CD4-positive, CD25-positive, alpha-beta regulatory T cell (primary cell): Measurements from ENCODE around the gene SHC3. TPM values are rescaled to one million over a fixed set of nuclear protein-coding genes. Genes with fewer than 3 reads are reported as not detected.
A peak's percentile ranks its signal among the peaks of the same experiment; 100 is the strongest.

Source experiments
- ATAC-seq, 2 donors: fragments of 150-1000 bp; cut with Tn5 transposase; one replicate each; pipeline ENCODE4 v1.10.0; 2021; ENCODE audit warnings: low read depth in 2 of 2, moderate number of reproducible peaks in 2 of 2, moderate library complexity in 1 of 2
- DNase-seq, 3 donors: peaks; one replicate each; pipeline versions ENCODE4 v3.0.0 to v3.0.0-alpha.2; 2012 to 2022; ENCODE audit warnings: mixed read lengths in 1 of 3
- H3K27ac ChIP-seq: one replicate; pipeline ENCODE4 v1.7.0; 2013; ENCODE audit warnings: mild to moderate bottlenecking, low read length; ENCODE audit not compliant: insufficient read depth, poor library complexity, severe bottlenecking
- H3K27me3 ChIP-seq: one replicate; pipeline ENCODE4 v1.7.0; 2013; ENCODE audit warnings: low read length; ENCODE audit not compliant: control insufficient read depth, insufficient read depth
- H3K36me3 ChIP-seq: one replicate; pipeline ENCODE4 v1.7.0; 2013; ENCODE audit warnings: mild to moderate bottlenecking, low read length, moderate library complexity; ENCODE audit not compliant: control insufficient read depth, insufficient read depth
- H3K4me1 ChIP-seq: 2 replicates; pipeline ENCODE4 v1.7.0; 2013; ENCODE audit warnings: mild to moderate bottlenecking, low read length; ENCODE audit not compliant: insufficient read depth, control insufficient read depth, poor library complexity, severe bottlenecking
- H3K4me3 ChIP-seq: one replicate; pipeline ENCODE4 v1.7.0; 2013; ENCODE audit warnings: low read depth, mild to moderate bottlenecking, low read length, moderate library complexity
- H3K9me3 ChIP-seq, 2 experiments: 1 replicate in 1 of 2; 2 replicates in 1 of 2; pipeline ENCODE4 v1.7.0; 2013; ENCODE audit warnings: low read length in 2 of 2, mild to moderate bottlenecking in 1 of 2, moderate library complexity in 1 of 2; ENCODE audit not compliant: control insufficient read depth in 2 of 2
- H3K27ac Mint-ChIP-seq, 3 donors: one replicate each; pipeline ENCODE4 v1.8.0; 2020 to 2022; ENCODE audit warnings: mild to moderate bottlenecking in 3 of 3, mixed read lengths in 3 of 3, moderate library complexity in 2 of 3
- H3K27me3 Mint-ChIP-seq: one replicate; pipeline ENCODE4 v1.8.0; 2022; ENCODE audit warnings: mild to moderate bottlenecking, mixed read lengths
- H3K36me3 Mint-ChIP-seq: one replicate; pipeline ENCODE4 v1.8.0; 2020; ENCODE audit warnings: mixed read lengths
- H3K4me1 Mint-ChIP-seq, 4 donors: one replicate each; pipeline ENCODE4 v1.8.0; 2020 to 2022; ENCODE audit warnings: mixed read lengths in 4 of 4, mild to moderate bottlenecking in 1 of 4
- H3K4me3 Mint-ChIP-seq, 4 donors: one replicate each; pipeline ENCODE4 v1.8.0; 2020 to 2022; ENCODE audit warnings: mild to moderate bottlenecking in 4 of 4, mixed read lengths in 4 of 4, moderate library complexity in 3 of 4
- H3K9me3 Mint-ChIP-seq, 7 donors: one replicate each; pipeline ENCODE4 v1.8.0; 2020 to 2022; ENCODE audit warnings: mixed read lengths in 7 of 7, mild to moderate bottlenecking in 3 of 7, moderate library complexity in 2 of 7
- polyA plus RNA-seq, 4 donors: library from polyadenylated mRNA; unstranded; fragments of 300-500 nt; fragmentation: Illumina TruSeq; gene quantifications; one replicate each; pipeline ENCODE4 v1.2.3, GENCODE V29; 2021
- total RNA-seq: library from RNA; stranded (reverse); gene quantifications from one replicate; pipeline ENCODE4 v1.2.3, GENCODE V29; 2022

The SHC3 gene
- total and polyA plus RNA-seq, 5 donors from 2014 or later = not detected

DNA sequence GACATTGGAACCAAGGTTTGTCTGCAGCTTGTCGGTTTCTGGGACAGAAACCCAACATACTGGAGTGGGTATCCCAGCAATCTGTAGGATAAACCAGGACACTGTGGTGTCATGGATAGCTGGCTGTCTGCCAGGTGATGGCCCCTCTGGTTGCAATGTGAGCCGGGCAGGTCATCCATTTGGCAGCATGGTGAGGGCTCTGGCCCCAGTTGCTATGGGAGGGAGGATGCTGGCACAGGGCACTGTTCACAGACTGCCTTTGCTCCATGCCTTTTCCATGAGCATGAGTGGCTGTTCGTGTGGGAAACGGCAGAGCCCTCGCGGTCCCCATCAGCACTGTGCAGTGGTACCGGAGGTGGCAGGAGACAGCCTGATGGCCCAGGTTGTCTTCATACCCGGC lies 181.0 kb downstream of the SHC3 start:
- Mint-ChIP-seq H3K9me3 (no peaks in the 10 kb centered on the region), H3K27ac (no peak overlapping the region), H3K27me3 (peaks cover 19% of the 10 kb centered on the region), H3K4me3 (no peak overlapping the region), H3K36me3 (no peaks in the 10 kb centered on the region), H3K4me1 (peaks cover 0 to 10% (median under 1%) of the 10 kb centered on the region in 4 donors)
- Histone ChIP-seq H3K4me3 (no peak overlapping the region), H3K27ac (no peak overlapping the region), H3K4me1 (no peaks in the 10 kb centered on the region), H3K36me3 (no peaks in the 10 kb centered on the region), H3K9me3 (no peaks in the 10 kb centered on the region), H3K27me3 (peaks cover 3% of the 10 kb centered on the region)
- DNase-seq (no peak), ATAC-seq (no peak)

DNA sequence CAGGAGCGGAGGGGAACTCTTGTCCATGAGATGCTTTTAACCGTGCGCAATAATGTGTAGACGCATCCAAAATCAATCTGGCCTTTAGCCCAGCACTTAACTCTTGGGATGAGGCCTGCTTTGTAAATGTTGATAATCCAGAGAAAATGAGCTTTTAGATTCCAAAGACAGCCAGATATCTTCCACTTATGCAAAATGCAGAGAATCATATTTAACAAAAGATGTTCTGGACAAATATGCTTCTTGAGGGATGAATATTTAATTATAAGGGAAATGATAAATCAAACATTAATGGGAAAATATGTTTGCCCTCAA lies 181.7 kb downstream of the SHC3 start:
- ATAC-seq (no peak), DNase-seq (no peak)
- H3K9me3 ChIP-seq = no peaks in the 10 kb centered on the region
- H3K36me3 ChIP-seq = no peaks in the 10 kb centered on the region
- no peaks in the 10 kb centered on the region for H3K36me3 Mint-ChIP-seq
- peaks cover 3% of the 10 kb centered on the region for H3K27me3 ChIP-seq
- H3K27ac Mint-ChIP-seq = no peak overlapping the region
- no peak overlapping the region for H3K4me3 Mint-ChIP-seq
- peaks cover 3% of the 10 kb centered on the region for H3K4me1 ChIP-seq
- no peaks in the 10 kb centered on the region for H3K9me3 Mint-ChIP-seq
- H3K27ac ChIP-seq = no peak overlapping the region
- peaks cover 19% of the 10 kb centered on the region for H3K27me3 Mint-ChIP-seq
- no peak overlapping the region for H3K4me3 ChIP-seq
- peaks cover 0 to 13% (median 2%) of the 10 kb centered on the region in 4 donors for H3K4me1 Mint-ChIP-seq

DNA sequence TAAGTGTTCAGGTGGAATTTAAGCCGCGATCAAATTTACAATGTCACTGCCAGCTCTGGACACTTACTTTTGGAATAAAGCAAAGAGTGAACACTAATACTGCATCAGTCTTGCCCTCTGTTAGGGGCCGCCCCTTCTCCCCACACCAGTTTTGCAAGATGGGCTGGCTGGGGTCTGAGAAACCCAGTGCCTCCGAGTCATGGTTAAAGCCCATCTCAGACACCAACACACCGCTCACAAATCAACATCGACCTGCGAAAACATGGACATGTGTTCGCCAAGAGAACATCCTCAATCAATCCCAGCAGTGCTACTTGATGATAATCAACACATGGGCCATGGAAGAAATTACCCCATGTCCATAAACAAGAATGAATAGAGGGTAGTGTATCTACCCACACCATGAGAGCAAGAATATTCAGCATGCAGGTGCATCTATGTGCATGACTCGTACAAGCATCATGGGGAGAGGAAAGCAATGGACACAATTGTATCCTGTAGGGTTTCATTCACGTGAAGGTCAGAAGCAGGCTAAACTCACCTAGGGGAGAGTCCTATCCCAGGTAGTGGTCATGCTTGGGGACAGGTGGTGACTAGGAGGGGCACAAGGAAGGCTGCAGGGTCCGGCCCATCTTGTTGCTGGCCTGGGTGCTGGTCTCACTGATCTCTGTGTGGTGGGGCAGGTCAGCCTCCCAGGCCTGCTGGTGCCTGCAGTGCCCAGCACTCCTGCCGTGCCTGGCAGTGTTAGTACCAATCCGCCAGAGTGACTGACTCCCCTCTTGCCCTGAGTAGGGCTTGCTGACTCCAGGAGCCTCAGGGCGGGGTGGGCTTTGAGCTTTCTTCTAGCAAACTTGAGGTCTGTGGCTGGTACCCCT lies 182.3 kb downstream of the SHC3 start:
- ATAC-seq = no peak
- no peaks in the 10 kb centered on the region for H3K9me3 Mint-ChIP-seq
- H3K27ac ChIP-seq = no peak overlapping the region
- H3K27ac Mint-ChIP-seq = no peak overlapping the region
- no peaks in the 10 kb centered on the region for H3K36me3 Mint-ChIP-seq
- no peaks in the 10 kb centered on the region for H3K36me3 ChIP-seq
- peaks cover 0 to 12% (median under 1%) of the 10 kb centered on the region in 4 donors for H3K4me1 Mint-ChIP-seq
- H3K4me3 ChIP-seq = no peak overlapping the region
- peaks cover 21% of the 10 kb centered on the region for H3K27me3 Mint-ChIP-seq
- H3K4me3 Mint-ChIP-seq = peak overlapping the region in 1 of 4 donors; percentile 12
- H3K27me3 ChIP-seq = peaks cover 3% of the 10 kb centered on the region
- no peaks in the 10 kb centered on the region for H3K9me3 ChIP-seq
- H3K4me1 ChIP-seq = peaks cover 9% of the 10 kb centered on the region
- DNase-seq = no peak

DNA sequence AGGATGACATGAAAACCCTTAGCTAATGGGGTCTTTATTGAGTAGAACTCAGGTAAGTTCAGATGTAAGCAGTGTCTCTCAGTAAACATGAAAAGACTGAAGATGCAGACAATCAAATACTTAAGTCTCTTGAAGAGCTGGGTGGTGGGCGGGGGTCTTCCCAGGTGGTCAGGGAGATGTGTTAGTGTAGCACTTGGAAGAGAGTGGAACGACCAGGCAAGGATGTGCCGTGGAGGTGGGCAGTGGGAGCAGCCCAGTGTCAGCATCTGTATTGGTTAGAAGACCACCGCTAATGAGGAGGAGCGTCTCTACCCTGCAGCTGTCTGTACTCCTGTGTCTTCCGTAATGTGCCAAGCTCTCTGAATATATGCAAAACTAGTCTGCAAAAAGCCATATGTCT lies 183.0 kb downstream of the SHC3 start:
- ATAC-seq = no peak
- H3K4me3 Mint-ChIP-seq = no peak overlapping the region

DNA sequence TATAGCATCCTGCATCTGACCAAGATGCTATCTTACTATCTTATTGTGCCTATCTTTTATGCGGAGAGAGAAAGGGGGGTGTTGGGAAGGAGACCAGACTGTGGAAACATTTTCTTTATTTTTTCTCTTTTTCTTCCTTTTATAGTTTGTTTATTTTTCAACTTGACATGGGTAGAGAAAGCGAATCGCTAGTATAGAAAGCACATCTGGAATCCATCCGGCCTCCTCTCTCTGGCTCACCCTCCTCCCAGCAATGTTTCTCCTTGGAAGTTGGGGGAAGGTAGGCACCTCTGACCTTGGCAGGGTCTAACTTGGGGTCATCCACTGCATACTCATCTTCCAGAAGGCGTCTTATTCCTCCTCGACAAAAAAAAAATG lies 183.4 kb downstream of the SHC3 start:
- Histone ChIP-seq H3K9me3 (no peaks in the 10 kb centered on the region), H3K4me3 (no peak overlapping the region), H3K36me3 (no peaks in the 10 kb centered on the region), H3K27me3 (peaks cover 3% of the 10 kb centered on the region), H3K27ac (no peak overlapping the region), H3K4me1 (peaks cover 10% of the 10 kb centered on the region)
- H3K36me3 Mint-ChIP-seq = no peaks in the 10 kb centered on the region
- peaks cover 21% of the 10 kb centered on the region for H3K27me3 Mint-ChIP-seq
- DNase-seq (no peak), ATAC-seq (no peak)
- H3K4me3 Mint-ChIP-seq = no peak overlapping the region
- H3K4me1 Mint-ChIP-seq = peaks cover 0 to 7% (median under 1%) of the 10 kb centered on the region in 4 donors
- no peaks in the 10 kb centered on the region for H3K9me3 Mint-ChIP-seq
- no peak overlapping the region for H3K27ac Mint-ChIP-seq

More for the DNA sequence above, 183.0 kb downstream of the SHC3 start:
- DNase-seq = no peak
- Histone ChIP-seq H3K4me3 (no peak overlapping the region), H3K27me3 (peaks cover 3% of the 10 kb centered on the region), H3K27ac (no peak overlapping the region), H3K9me3 (no peaks in the 10 kb centered on the region), H3K4me1 (peaks cover 10% of the 10 kb centered on the region), H3K36me3 (no peaks in the 10 kb centered on the region)
- H3K9me3 Mint-ChIP-seq = no peaks in the 10 kb centered on the region
- H3K4me1 Mint-ChIP-seq = peaks cover 0 to 7% (median under 1%) of the 10 kb centered on the region in 4 donors
- H3K27me3 Mint-ChIP-seq = peaks cover 21% of the 10 kb centered on the region
- no peak overlapping the region for H3K27ac Mint-ChIP-seq
- no peaks in the 10 kb centered on the region for H3K36me3 Mint-ChIP-seq

DNA sequence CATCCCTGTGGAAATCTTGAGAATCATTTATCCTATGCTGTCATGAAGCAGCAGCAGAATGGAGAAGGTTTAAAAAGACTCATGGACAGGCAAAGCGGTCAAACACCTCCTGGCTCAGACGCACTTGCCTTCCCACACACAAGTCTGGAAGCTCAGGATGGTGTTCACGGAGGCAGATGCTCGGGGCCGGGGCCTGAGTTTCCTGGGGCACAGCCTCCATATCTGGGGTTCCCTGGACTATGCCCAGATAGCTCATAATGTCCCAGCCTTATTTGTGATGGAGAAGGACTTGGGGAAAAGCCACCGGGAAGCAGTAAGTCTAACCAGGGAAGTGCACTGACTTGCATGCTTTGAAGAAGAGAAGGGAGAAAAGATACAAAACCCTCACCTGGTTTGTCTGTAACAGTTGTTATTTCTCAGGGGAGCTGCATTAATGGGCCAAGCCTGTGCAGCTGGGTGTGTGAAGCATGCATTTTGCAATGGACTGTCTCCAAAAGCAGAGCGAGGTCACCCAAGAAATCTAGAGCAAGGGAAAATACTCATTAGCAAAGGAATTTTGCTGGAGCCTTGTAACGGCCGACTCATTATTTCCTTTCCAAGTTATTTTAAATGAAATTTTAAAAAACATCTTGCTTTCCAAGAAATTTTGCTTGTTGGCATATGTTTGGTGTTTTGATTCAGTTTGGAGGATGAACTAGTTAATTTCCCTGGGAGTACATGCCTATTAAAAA lies 184.0 kb downstream of the SHC3 start:
- H3K9me3 ChIP-seq = no peaks in the 10 kb centered on the region
- no peak overlapping the region for H3K27ac ChIP-seq
- peaks cover 3% of the 10 kb centered on the region for H3K27me3 ChIP-seq
- no peaks in the 10 kb centered on the region for H3K36me3 Mint-ChIP-seq
- H3K27me3 Mint-ChIP-seq = peaks cover 21% of the 10 kb centered on the region
- no peak for DNase-seq
- H3K4me3 ChIP-seq = no peak overlapping the region
- peaks cover 0 to 9% (median 2%) of the 10 kb centered on the region in 4 donors for H3K4me1 Mint-ChIP-seq
- no peak overlapping the region for H3K27ac Mint-ChIP-seq
- no peak for ATAC-seq
- H3K4me3 Mint-ChIP-seq = no peak overlapping the region
- H3K4me1 ChIP-seq = peaks cover 10% of the 10 kb centered on the region
- peaks cover 0 to 2% (median 0%) of the 10 kb centered on the region in 7 donors for H3K9me3 Mint-ChIP-seq
- no peaks in the 10 kb centered on the region for H3K36me3 ChIP-seq

DNA sequence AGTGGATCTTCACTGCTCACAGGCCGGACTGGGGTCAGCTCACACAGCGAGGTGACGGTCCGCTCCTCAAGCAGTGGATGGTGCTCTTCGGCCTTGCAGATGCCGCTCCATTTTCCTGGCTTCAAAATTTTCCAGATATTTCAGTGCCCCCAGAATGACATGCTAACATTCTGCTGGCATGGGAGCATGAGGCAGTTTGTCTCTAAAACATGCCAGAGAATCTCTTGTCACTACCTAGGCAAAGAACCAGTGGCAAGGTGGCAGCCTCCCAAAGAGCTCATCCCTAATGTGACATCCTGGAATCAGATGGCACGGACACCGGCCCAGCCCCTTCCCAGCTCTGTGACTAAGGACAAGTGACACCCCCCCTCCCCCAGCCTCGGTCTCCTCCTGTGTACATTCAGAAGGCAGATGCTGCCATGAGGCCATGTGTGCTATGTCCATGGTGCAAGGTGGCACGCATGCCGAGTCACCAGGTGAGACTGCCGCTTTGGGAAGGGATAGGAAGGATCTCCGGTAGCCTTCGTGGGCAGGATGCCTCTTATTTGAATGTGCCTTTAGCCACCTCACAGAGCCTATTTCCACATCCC lies 184.7 kb downstream of the SHC3 start:
- Histone ChIP-seq H3K36me3 (no peaks in the 10 kb centered on the region), H3K4me3 (no peak overlapping the region), H3K27ac (no peak overlapping the region), H3K9me3 (no peaks in the 10 kb centered on the region), H3K4me1 (peaks cover 16% of the 10 kb centered on the region), H3K27me3 (peaks cover 3% of the 10 kb centered on the region)
- Mint-ChIP-seq H3K27me3 (peaks cover 27% of the 10 kb centered on the region), H3K27ac (no peak overlapping the region), H3K9me3 (peaks cover 0 to 2% (median 0%) of the 10 kb centered on the region in 7 donors), H3K4me3 (no peak overlapping the region), H3K36me3 (no peaks in the 10 kb centered on the region), H3K4me1 (peaks cover 3 to 16% (median 8%) of the 10 kb centered on the region in 4 donors)
- DNase-seq = no peak
- ATAC-seq = no peak
